Lower lobe of right lung (tissue), 2 donors: ENCODE measurements around the gene TES. TPM values are rescaled to one million over a fixed set of nuclear protein-coding genes. Genes with fewer than 3 reads are reported as not detected.
"Not testable (repeated sequence)": the region's sequence is repeated elsewhere in the genome, so short reads cannot be mapped to it uniquely, and the experiment has no call there.

Source experiments
- ATAC-seq, 2 donors: fragments of 200-7000 bp; cut with Tn5 transposase; one replicate each; pipeline ENCODE4 v1.9.1; 2020 to 2022; ENCODE audit warnings: mild to moderate bottlenecking in 2 of 2, moderate library complexity in 2 of 2
- DNase-seq: peaks from one replicate; pipeline ENCODE4 v3.0.0-alpha.2; 2020
- H3K27ac ChIP-seq: fragments of 200-600 bp; one replicate; pipeline ENCODE4 v1.8.0; 2022
- H3K27me3 ChIP-seq: fragments of 200-600 bp; one replicate; pipeline ENCODE4 v1.8.0; 2022; ENCODE audit warnings: low read depth
- H3K36me3 ChIP-seq: fragments of 200-600 bp; one replicate; pipeline ENCODE4 v1.8.0; 2022; ENCODE audit warnings: mild to moderate bottlenecking
- H3K4me1 ChIP-seq: fragments of 200-600 bp; one replicate; pipeline ENCODE4 v1.8.0; 2022
- H3K4me3 ChIP-seq: fragments of 200-600 bp; one replicate; pipeline ENCODE4 v1.8.0; 2022; ENCODE audit warnings: mild to moderate bottlenecking
- H3K9me3 ChIP-seq: fragments of 200-600 bp; one replicate; pipeline ENCODE4 v1.8.0; 2022
- intact Hi-C: fragments of 100-400 bp; cut with DNase I; formaldehyde crosslinking; loops from one replicate; pipeline ENCODE4 v1.11.0; 2022
- total RNA-seq: library from RNA; stranded (reverse); fragmentation: NEBNext Ultra II Directional; extraction: Animal tissue kit (Norgen Biotek cat#: 25700); gene quantifications from one replicate; pipeline ENCODE4 v1.2.1, GENCODE V29; 2021
- TF ChIP-seq, protein P1 (sequence below): fragments of 200-600 bp; IDR thresholded peaks from one replicate; pipeline ENCODE4 v1.8.0; 2022; ENCODE audit warnings: antibody characterized with exemption, mild to moderate bottlenecking
- donor health status: DM: no; HTN: yes; CAD: no; lungs with severe emphysema.

Gene TES
- total RNA-seq, 1 donor from 2014 or later = 74.5 TPM

DNA sequence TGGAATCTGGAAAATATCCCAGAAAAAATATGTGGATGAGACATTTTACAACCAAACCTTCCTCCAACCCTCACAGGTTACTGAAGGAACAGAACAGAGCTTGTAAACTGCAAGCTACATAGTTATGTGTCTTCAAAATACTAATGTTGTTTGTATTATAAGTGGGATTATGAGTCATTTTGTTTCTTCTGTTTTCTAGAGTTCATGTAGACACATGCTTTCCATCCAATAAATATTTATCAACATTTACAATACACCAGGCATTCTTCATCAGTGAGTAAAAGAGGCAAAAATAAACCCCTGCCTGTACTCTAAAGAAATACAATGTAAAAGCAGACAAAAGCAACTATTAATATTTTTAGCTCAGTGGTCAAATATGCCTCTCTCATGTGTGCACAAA, 38.0 kb upstream of the TES start:
- peaks cover 6% of the 10 kb centered on the region for H3K4me1 ChIP-seq
- intact Hi-C loops = no loop called here
- H3K4me3 ChIP-seq = no peak overlapping the region
- TF ChIP-seq, protein P1, sequence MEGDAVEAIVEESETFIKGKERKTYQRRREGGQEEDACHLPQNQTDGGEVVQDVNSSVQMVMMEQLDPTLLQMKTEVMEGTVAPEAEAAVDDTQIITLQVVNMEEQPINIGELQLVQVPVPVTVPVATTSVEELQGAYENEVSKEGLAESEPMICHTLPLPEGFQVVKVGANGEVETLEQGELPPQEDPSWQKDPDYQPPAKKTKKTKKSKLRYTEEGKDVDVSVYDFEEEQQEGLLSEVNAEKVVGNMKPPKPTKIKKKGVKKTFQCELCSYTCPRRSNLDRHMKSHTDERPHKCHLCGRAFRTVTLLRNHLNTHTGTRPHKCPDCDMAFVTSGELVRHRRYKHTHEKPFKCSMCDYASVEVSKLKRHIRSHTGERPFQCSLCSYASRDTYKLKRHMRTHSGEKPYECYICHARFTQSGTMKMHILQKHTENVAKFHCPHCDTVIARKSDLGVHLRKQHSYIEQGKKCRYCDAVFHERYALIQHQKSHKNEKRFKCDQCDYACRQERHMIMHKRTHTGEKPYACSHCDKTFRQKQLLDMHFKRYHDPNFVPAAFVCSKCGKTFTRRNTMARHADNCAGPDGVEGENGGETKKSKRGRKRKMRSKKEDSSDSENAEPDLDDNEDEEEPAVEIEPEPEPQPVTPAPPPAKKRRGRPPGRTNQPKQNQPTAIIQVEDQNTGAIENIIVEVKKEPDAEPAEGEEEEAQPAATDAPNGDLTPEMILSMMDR = no peak
- H3K27me3 ChIP-seq = no peaks in the 10 kb centered on the region
- ATAC-seq = no peak
- H3K36me3 ChIP-seq = no peaks in the 10 kb centered on the region
- H3K27ac ChIP-seq = no peak overlapping the region
- H3K9me3 ChIP-seq = no peaks in the 10 kb centered on the region
- no peak for DNase-seq

DNA sequence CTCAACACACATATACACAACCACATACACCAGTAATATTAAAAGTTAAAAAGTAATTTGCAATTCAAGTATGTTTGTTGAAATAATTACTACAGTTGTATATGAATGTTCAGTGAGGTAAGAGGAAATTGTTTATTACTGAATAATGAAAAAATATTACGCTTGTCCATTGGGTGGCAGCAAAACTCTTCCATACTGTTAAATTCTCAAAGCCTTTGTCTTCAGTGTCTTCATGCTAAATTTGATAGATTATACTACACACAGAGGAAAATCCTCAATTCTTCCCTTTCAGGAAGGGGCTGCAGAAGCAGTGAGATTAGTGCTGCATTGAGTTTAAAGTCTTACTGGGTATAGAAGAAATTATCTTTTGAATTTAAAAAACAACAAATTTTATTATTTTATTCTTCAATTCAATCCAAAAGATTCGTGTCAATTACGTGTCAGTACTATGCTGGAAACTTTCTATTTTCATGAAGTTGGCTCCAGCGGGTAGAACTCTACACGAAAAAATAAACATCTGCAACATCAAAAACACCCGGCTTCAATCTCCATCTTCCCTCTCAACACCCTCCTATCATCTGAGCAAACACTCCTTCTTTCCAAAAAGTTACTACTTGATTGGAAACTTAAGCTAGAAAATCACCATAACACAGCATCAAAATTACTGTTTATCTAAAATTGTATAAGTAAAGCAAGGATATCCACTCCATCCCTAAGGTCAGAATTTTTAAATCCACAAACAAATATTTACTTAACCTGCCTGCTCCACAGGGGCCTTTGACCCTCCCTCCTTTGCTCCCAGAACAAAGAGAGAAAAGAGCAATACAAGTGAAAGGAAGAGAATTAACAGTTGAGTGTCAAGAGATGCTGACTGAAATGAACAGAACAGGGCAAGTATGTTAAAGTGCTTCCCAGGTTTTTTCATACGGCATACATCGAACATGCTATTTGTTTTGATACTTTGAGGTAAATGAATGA, 37.0 kb upstream of the TES start:
- TF ChIP-seq, protein P1 = peak; percentile 58
- ATAC-seq (peak; percentile 56 to 59), DNase-seq (no peak)
- no peak overlapping the region for H3K4me3 ChIP-seq
- no peaks in the 10 kb centered on the region for H3K9me3 ChIP-seq
- intact Hi-C loops = no loop called here
- H3K36me3 ChIP-seq = no peaks in the 10 kb centered on the region
- H3K27me3 ChIP-seq = no peaks in the 10 kb centered on the region
- H3K27ac ChIP-seq = no peak overlapping the region
- peaks cover 6% of the 10 kb centered on the region for H3K4me1 ChIP-seq

DNA sequence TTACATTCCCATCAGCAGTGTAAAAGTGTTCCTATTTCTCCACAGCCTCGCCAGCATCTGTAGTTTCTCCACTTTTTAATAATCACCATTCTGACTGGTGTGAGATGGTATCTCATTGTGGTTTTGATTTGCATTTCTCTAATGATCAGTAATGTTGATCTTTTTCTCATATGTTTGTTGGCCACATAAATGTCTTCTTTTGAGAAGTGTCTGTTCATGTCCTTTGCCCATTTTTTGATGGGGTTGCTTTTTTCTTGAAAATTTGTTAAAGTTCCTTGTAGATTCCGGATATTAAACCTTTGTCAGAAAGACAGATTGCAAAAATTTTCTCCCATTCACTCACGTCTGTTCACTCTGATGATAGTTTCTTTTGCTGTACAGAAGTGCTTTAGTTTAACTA, 35.2 kb upstream of the TES start:
- H3K27me3 ChIP-seq = not testable (repeated sequence)

DNA sequence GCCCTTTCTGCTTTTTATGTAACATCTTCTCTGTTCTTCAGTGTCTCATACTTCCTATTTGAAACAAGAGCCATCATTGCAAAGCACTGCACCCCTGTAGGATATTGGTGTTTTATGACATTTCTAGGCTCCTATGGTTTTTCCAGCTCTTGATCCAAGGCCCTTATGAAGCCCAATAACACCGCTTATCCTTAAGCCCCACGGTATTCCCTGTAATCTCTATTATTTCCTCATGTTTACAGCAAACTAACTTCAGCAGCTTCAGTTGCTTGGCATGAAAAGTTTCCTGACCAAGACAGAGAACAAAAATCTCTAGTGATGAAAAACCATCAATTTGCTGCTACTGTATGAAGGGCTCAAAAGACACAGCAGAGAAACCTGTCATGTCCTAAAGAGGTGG, 34.1 kb upstream of the TES start:
- Histone ChIP-seq H3K9me3 (no peaks in the 10 kb centered on the region), H3K27me3 (no peaks in the 10 kb centered on the region), H3K4me1 (peaks cover 6% of the 10 kb centered on the region), H3K36me3 (no peaks in the 10 kb centered on the region), H3K4me3 (no peak overlapping the region), H3K27ac (no peak overlapping the region)
- ATAC-seq (no peak), DNase-seq (no peak)
- TF ChIP-seq, protein P1 = no peak
- intact Hi-C loops = no loop called here

More for the DNA sequence above, 35.2 kb upstream of the TES start:
- H3K4me1 ChIP-seq, intact Hi-C loops, H3K4me3 ChIP-seq, H3K36me3 ChIP-seq, ATAC-seq, H3K9me3 ChIP-seq, H3K27ac ChIP-seq, DNase-seq: not testable (repeated sequence)

DNA sequence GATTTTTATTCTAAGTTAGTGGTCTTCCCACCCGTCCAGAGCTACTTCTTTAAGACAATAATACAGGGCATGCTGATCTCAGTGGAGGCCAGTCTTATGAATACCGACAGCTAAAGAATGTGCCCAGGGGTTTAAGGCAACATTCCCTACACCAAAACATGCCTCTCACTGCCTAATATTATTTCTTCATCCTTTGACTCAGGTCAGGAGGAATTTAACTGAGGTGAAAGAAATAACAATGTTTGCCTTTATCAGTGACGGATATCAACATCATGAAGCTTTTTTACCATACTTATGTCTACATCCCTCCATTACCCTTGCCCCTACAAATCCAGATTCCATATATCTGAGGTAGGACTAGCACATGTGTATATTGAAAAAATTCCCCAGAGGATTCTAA, 33.3 kb upstream of the TES start:
- Histone ChIP-seq H3K4me3 (no peak overlapping the region), H3K9me3 (no peaks in the 10 kb centered on the region), H3K27ac (no peak overlapping the region), H3K36me3 (no peaks in the 10 kb centered on the region), H3K27me3 (no peaks in the 10 kb centered on the region), H3K4me1 (peaks cover 6% of the 10 kb centered on the region)
- DNase-seq (no peak), ATAC-seq (no peak)
- intact Hi-C loops = no loop called here
- TF ChIP-seq, protein P1 = no peak

DNA sequence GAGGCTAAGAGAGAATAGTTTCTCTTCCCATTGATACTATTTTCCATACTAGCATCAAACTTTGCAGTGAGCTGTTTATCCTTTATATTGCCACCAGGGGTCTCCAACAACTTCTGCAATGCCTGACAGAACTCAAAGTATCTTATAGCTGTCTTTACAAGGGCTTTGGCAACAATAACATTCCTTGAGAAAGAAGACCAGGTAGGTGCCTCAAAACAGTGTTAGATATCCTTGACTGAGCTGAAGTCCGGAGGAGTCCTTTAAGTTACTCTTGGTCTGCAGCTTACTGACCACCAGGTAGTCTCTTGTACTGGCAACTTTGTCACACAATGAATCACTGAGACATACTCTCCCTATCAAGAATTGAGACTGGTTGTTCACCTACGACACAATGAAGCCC, 30.0 kb upstream of the TES start:
- no peaks in the 10 kb centered on the region for H3K4me1 ChIP-seq
- peak; percentile 65 to 83 for ATAC-seq
- intact Hi-C loops = loop anchor here (5.0 kb wide), 1 partner anchor 57 kb away; no protein-coding TSS in a partner anchor
- no peak overlapping the region for H3K4me3 ChIP-seq
- no peaks in the 10 kb centered on the region for H3K9me3 ChIP-seq
- H3K27ac ChIP-seq = no peak overlapping the region
- no peaks in the 10 kb centered on the region for H3K36me3 ChIP-seq
- H3K27me3 ChIP-seq = no peaks in the 10 kb centered on the region
- TF ChIP-seq, protein P1 = peak; percentile 71
- DNase-seq = no peak
